Dermis blood vessel endothelial cell (primary cell): ENCODE measurements around the gene KIF1B. TPM values are rescaled to one million over a fixed set of nuclear protein-coding genes. Genes with fewer than 3 reads are reported as not detected.

Source experiments
- DNase-seq: peaks from one replicate; pipeline ENCODE4 v3.0.0; 2010
- total RNA-seq: library from RNA; depleted of rRNA; stranded (reverse); fragments of >200 nt; gene quantifications from 2 replicates; pipeline ENCODE4 v1.2.3, GENCODE V29; 2014

KIF1B gene
- total RNA-seq = 39.5 and 71.1 TPM in 2 replicates

GRCh38 chr1:10209905-10210810 is at the start of gene KIF1B:
TSS of gene KIF1B (plus strand) at chr1:10210570. CDS start at chr1:10232329, 21,759 bp downstream.
- peak; percentile 99 for DNase-seq

- DNase-seq = no peak
Observed at GRCh38 chr1:10160907-10161490, 49.4 kb upstream of the KIF1B start.

- peak; percentile 71 for DNase-seq
Observed at GRCh38 chr1:10161541-10162290, 48.7 kb upstream of the KIF1B start.

GRCh38 chr1:10168912-10169514 is 41.4 kb upstream of the KIF1B start:
- DNase-seq = no peak

- no peak for DNase-seq
Observed at GRCh38 chr1:10170239-10170574, 40.2 kb upstream of the KIF1B start.

- DNase-seq = no peak
Observed at GRCh38 chr1:10171105-10171767, 39.1 kb upstream of the KIF1B start.

- no peak for DNase-seq
Observed at GRCh38 chr1:10171995-10172669, 38.2 kb upstream of the KIF1B start.

GRCh38 chr1:10173582-10173981 is 36.8 kb upstream of the KIF1B start:
- no peak for DNase-seq

GRCh38 chr1:10177876-10178275 is 32.5 kb upstream of the KIF1B start:
- DNase-seq = no peak

- no peak for DNase-seq
Observed at GRCh38 chr1:10178597-10179405, 31.6 kb upstream of the KIF1B start.

- DNase-seq = no peak
Observed at GRCh38 chr1:10179406-10180091, 30.8 kb upstream of the KIF1B start.

GRCh38 chr1:10181154-10181553 is 29.2 kb upstream of the KIF1B start:
- no peak for DNase-seq

GRCh38 chr1:10185759-10186158 is 24.6 kb upstream of the KIF1B start:
- DNase-seq = no peak

- no peak for DNase-seq
Observed at GRCh38 chr1:10186331-10187025, 23.9 kb upstream of the KIF1B start.

- DNase-seq = no peak
Observed at GRCh38 chr1:10187026-10187334, 23.4 kb upstream of the KIF1B start.

- no peak for DNase-seq
Observed at GRCh38 chr1:10188133-10188650, 22.2 kb upstream of the KIF1B start.

GRCh38 chr1:10189659-10190058 is 20.7 kb upstream of the KIF1B start:
- DNase-seq = no peak

GRCh38 chr1:10192263-10192662 is 18.1 kb upstream of the KIF1B start:
- DNase-seq = no peak

- no peak for DNase-seq
Observed at GRCh38 chr1:10193288-10193687, 17.1 kb upstream of the KIF1B start.

- DNase-seq = no peak
Observed at GRCh38 chr1:10195570-10195969, 14.8 kb upstream of the KIF1B start.
